ENCODE data around the gene KCNQ2.

The KCNQ2 gene

DNA sequence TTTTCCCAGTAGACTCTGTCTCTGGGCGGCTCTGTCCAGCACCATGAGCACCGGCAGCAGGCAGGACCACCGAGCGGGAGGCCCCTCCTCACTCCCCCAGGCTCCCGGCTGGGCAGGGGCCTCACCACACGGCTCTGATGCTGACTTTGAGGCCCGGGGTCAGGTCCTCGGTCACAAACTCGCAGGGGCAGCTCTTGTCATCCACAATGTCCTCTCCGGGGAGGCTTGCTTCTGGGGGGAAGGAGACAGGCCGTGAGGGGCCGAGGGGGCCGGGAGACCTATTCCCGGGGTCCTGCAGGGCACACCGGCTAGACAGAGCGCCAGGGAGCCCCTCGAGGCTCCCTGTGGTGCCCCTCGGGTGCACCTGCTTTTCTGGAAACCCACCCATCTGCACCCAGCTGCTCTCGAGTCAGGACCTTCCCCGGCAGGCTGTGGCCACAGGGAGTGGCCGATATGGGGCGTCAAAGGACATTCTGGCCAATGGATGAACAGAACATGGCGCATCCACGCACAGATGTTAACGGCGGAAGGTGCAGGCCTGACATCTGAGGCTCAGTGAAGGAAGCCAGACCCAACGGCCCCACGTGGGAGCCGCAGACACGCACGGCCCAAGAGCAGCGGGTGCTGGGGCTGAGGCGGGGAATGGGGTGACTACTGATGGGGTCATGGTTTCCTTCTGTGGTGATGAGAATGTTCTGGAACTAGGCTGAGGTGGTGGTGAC lies 58.3 kb downstream of the KCNQ2 start:
- DNase-seq = no peak

DNA sequence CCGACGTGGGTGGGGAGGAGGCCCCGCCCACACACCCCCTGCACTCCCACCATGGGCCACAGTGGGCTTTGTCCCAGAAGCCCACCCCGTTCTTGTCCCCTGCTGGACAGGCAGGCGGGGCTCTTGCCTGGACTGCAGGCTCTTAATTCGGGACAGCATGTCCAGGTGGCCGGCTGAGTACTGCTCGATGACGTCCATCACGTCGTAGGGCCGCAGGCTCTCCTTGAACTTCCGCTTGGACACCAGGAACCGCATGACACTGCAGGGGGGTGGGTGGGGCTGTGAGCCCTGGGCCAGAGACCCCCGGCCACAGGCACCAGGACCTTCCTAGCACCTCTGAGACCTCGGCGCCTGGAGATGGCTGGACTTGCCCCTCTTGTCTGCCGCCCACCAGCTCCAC lies 59.1 kb downstream of the KCNQ2 start:
- no peak for DNase-seq

DNA sequence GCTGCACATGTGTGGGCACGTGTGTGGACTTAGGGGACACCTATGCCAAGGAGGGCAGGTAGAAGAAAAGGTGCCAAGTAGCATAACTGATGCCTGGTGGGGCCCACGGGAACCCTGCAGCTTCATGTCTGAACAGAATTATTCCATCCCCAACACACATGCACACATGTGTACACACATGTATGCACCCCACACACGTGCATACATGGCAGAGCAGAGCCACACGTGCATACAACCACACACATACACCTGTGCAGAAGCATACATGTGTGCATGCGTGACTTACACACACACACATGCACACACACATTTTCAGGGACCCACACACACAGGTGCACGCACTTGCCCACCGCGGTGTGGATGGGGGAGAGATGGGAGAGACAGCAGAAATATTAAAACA lies 59.6 kb downstream of the KCNQ2 start:
- no peak for DNase-seq

DNA sequence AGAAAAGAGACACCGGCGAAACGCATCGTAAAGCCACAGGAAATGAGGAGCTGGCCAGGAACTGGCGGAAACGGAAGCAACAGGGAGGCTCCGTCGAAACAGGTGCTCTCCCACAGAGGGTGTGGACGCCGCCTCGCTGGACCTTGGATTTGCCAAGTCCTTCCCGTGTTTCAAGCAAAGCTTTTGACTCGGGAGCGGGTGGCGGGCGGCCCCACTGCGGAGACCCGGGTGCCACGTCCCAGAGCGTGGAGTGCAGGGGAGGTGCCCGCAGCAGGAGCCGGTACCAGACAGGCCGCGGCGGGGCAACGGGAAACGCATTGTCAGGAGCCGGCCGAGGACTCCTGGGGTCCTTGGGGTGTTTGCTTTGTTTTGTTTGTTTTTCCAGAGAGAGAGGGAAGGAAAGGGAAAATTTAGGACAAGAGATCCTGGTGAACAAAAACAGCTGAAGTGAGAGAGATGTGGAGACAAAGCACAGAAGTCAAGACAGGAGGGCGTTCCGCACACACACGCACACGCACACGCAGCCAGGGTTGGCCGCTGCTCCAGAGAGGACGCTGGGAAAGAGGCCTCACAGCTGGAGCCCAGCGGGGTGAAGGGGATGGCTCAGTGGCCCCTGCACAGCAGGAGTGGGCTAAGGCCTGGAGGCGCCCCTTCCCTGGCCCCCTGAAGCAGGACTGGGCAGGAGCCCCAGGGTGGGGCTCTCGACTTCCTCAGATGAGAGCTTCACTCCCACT lies 60.4 kb downstream of the KCNQ2 start:
- DNase-seq = no peak

GRCh38 chr20:63411151-63411897 lies 61.1 kb downstream of the KCNQ2 start:
- DNase-seq = no peak

- DNase-seq = no peak
These were observed 62.5 kb downstream of the KCNQ2 start for GRCh38 chr20:63409834-63410435.

DNA sequence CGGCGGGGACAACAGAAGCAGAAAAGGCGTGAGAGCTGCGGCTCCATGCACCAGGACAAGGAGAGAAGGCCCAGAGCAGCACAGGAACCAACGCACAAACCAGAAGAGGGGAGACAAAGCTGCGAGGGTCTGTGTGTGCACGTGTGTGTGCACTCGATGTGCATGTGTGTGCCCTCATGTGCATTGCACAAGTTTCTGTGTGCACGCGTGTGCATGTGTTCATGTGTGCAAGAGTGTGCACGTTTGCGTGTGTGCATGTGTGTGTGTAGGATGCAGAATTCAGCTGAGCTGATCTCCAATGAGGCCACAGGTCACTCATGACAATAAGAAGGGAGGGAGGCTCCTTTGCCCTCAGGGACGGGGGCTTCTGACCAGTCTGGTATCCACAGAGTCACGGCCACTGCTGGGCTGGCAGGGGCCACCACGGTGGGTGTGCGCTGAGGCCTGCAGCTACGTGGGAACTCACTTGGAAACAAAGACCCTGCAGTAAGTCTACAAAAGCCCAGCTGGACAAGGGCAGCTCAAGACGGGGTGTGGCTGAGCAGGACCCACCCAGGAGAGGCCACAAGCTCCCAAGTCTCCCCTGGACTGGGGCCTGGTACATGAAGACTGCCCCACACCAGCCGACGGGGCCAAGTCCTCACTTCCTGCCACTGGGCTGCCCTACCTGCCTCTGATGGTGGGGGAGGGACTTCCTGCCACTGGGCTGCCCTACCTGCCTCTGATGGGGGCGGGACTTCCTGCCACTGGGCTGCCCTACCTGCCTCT lies 63.2 kb downstream of the KCNQ2 start:
- DNase-seq = no peak

DNA sequence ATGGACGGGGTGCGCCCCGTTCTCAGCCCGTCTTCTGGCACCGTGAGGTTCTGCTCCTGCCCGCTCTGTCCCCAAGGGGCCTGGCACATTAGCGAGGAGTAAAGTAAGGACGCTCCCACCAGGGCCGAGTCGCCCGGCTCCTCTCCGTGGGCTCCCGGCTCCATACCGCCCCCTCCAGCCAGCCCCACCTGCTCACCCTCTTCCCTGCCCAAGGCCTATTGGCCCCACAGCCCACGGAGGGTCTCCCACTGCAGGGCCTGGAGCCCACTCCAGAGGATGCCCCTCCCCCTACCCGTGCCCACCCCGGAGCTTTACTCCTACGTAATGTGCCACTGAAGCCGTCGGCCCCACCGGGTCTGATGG lies 63.8 kb downstream of the KCNQ2 start:
- no peak for DNase-seq

- no peak for DNase-seq
These were observed 64.3 kb downstream of the KCNQ2 start for GRCh38 chr20:63407928-63408683.

DNA sequence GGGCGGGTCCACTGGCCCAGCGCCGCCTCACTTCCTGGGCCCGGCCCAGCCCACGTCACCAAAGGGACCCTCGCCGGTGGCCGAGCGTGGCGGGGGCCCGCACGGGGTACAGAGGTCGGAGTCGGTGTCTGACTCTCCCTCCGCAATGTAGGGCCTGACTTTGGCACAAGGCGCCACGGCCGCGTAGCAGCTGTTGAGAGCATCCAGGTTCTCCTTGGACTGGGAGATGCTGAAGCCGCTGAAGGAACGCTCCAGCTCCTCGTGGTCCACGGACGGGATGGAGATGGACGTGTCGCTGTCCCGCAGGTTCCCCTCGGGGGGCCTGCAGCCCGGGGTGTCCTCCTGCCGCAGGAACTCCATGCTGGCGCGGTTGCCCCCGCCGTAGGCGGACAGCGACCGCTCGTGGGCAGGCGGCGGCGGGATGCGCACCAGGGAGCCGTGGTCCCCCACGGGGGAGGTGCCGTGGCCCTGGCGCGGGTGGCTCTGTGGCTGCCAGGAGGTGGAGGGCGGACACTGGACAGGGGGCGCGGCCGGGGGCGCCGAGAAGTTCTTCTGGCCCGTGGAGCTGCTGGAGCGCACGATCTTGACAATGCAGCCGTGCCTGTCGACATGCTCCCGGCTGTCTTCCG lies 65.7 kb downstream of the KCNQ2 start:
- DNase-seq = no peak

- DNase-seq = no peak
These were observed 66.4 kb downstream of the KCNQ2 start for GRCh38 chr20:63406011-63406410.

DNA sequence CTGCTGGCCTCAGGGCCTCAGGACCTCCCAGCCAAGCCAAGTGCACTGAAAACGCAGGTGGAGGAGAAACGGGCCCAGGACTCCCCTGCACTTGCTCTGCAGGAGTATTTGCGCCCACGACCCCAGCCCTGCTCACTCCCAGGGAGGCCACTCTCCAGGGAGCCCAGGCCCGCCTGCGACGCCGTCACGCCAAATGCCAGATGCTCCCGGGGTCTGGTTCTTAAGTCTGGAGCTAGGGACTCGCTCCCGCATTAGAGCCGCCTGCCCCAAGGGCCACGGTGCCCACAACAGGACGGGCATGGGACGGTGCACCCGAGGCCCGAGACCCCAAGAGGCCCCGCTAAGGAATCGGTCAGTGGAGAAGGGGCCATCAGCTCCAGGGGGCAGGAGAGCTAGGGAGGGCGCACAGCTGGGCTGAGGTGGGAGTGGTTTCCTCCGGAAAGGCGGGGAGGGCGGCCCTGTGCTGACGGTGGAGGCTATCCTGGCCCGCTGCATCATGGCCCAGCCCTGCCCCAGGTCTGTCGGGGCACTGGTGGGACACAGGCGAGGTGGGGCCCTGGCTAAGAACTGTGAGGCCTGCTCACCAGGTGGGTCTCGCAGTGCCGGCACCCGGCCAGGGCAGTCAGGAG lies 67.2 kb downstream of the KCNQ2 start:
- DNase-seq = no peak

DNA sequence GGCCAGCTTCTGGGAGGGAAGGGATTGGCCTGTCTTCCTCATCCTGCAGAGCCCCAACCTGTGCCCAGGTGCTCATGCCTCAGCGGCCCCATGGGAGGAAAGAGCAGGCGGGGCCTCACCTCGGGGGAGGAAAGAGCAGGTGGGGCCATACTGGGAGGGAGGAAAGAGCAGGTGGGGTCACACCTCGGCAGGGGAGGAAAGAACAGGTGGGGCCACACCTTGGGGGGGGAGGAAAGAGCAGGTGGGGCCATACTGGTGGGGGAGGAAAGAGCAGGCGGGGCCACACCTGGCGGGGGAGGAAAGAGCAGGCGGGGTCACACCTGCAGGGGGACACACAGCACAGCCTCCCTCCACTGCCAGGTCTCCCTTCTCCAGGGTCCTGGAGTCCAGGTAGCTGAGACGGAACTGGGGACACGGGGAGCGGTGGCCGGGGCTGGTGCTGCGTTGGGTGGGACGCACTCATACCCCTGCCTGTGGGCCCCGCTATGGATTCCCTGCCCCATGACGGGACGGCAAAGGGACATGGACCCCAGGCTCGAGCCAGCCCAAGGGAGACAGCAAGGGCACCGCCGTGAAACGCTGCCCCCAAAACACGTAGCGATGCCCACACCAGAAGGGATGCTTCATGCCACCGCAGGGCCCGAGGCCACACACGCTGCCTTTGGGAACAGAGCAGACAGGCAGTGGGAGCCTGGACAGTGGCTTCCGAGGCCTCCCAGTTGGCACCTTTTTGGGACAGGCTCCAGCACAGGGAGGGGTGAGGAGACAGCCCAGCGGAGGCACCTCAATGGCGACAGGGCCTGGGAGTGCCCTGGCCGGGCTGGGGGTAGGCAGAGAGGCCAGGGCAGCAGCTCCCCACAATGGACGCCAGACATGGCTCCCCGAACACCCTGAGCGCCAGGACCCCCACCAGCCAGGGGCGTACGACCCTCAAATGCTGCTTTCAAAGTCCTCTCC lies 68.0 kb downstream of the KCNQ2 start:
- DNase-seq = no peak

- no peak for DNase-seq
These were observed 68.9 kb downstream of the KCNQ2 start for GRCh38 chr20:63403403-63404105.

DNA sequence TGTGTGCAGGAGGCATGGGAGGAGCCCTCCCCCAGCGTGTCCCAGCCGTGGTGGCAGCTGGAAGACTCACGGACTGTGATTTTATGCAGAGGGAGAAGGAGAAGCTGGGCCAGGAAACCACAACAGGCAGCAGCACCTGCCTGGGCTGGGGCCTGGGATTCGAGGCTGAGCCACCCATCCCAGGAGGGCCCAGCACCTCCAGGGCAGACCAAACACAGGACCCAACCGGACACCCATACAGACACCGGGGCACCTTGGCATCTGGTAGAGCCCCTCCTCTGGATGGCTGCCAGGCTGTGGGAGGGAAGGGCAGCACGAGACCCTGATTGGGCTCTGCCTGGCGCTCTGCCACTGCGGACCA lies 69.6 kb downstream of the KCNQ2 start:
- DNase-seq = no peak

DNA sequence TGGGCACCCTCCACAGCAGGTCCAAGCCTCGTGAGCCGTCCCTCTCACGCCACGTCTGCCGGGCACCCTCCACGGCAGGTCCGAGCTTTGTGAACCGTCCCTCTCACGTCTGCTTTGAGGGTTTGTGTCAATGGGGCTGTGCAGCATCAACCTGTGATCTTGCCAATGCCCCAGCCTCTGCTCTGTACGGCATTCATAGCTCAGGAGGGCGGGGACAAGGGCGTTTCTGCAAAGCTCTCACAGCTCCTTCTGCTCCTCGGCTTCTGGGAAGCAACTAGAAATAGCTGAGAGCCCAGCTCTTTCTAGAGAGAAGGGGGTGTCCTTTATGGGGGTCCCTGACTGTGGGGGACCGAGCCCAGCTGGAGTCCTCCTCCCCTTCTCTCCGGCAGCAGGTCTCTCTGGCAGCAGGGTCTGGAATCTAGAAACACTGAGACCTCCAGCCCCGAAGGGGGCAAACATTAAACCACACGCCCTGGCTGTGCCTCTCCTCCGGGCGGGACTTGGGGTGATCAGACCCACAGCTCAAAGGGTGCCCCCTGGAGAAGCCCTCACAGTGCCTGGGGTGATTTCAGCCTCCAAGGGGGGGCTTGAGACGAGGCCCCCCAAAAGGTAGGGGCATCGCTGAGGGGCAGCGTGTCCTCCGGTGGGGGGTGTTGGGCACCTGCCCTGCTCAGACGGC lies 70.1 kb downstream of the KCNQ2 start:
- no peak for DNase-seq

GRCh38 chr20:63401384-63402110 lies 70.9 kb downstream of the KCNQ2 start:
- DNase-seq = no peak
